ENCODE results near the gene NACC1. TPM values are rescaled to one million over a fixed set of nuclear protein-coding genes. Genes with fewer than 3 reads are reported as not detected.

Gene NACC1
- total RNA-seq, 1 experiment from 2014 or later: 80.9 TPM

DNA sequence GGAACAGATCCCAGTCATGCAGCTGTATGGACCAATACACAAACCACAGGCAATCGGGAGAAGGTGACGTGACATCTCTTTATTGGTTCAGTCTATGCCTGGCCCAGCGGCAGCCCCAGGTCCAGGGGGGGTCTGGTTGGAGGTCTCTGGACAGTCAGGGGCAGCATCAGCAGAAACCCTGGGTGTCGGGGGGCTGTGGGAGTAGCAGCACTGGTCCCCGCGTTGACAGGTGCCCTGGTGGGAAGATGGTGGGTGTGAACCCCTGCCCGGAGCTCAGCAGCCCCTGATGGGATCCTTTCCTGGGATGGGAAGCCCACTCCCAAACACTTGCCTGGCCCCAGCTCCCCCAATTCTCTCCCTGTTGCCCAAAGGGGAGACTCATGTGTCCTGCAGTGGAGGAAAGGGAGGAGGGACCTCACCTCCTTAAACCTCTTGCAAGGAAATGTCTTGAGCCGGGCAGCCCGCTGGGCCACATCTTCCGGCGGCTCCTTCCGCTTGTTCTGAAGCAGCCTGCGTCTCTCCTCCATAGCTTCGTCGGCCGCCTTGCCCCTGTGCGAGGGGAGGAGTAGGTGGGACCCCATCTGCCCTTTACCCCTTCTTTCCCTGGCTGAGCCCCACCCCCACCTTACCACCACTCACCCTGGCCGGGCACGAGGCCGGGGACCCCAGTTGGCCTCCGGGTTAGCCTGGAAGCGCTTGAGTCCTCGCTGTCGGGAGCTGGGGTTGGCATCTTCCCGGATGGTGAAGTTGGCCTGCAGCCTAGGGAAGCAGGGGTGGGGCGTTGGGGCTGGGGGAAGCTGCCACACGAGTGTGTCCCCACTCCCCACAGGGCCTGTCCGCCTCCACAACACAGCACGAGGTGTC is 13.0 kb upstream of the NACC1 start:
- CTCF ChIA-PET: interaction anchor here (0.7 kb wide), 1 partner anchor 234 kb away, joined by 5 read pairs; no protein-coding TSS in a partner anchor
- TF ChIP-seq, protein P1, sequence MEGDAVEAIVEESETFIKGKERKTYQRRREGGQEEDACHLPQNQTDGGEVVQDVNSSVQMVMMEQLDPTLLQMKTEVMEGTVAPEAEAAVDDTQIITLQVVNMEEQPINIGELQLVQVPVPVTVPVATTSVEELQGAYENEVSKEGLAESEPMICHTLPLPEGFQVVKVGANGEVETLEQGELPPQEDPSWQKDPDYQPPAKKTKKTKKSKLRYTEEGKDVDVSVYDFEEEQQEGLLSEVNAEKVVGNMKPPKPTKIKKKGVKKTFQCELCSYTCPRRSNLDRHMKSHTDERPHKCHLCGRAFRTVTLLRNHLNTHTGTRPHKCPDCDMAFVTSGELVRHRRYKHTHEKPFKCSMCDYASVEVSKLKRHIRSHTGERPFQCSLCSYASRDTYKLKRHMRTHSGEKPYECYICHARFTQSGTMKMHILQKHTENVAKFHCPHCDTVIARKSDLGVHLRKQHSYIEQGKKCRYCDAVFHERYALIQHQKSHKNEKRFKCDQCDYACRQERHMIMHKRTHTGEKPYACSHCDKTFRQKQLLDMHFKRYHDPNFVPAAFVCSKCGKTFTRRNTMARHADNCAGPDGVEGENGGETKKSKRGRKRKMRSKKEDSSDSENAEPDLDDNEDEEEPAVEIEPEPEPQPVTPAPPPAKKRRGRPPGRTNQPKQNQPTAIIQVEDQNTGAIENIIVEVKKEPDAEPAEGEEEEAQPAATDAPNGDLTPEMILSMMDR (IDR thresholded peaks at IDR 0.05; ENCODE audit: unreplicated experiment): no peak
- BruUV-seq (replicated peaks): TSS peak; percentile 26

DNA sequence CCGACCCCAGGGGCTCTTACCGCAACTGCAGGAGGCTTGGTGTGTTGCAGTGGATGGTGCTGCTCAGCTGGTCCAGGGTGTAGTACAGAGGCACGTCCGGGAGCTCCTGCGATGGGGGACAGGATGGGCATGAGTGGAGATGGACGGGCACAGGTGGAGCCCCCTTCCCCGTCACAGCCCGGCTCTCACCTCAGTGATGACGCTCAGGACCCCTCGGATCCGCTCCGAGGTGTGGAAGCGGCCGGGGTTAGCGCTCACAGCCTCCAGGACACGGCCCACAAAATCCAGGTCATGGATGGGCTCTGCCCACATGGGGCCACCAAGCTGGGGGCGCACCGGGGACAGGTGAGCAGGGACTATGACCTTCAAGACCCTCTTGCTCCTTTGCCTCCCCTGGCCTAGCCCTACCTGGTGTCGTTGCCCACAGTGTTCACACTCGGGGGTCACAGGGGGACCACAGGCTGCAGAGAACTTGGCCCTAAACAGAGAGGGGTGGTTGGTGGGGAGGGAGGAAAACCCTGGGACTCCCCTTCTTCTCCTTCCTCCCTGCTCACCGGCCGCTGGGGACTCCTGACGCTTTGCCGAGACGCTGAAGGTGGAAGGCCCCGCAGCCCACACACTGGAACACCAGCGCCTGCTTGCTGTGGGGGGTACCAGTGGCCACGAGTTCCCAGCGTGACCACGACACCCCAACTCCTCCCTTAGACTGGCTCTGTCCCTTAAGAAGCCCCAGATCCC is 8.5 kb upstream of the NACC1 start:
- CTCF ChIA-PET: interaction anchor here (0.6 kb wide), 1 partner anchor 26 kb away, joined by 3 read pairs; no protein-coding TSS in a partner anchor
- no peaks in the 10 kb centered on the region for H3K4me1 Mint-ChIP-seq (ENCODE audit: low read depth, unreplicated experiment)
- H3K4me3 Mint-ChIP-seq (ENCODE audit: low read depth, unreplicated experiment): no peak overlapping the region
- H3K9me3 Mint-ChIP-seq (ENCODE audit: low read depth, unreplicated experiment): no peaks in the 10 kb centered on the region
- peaks cover 30% of the 10 kb centered on the region for H3K36me3 Mint-ChIP-seq (ENCODE audit: insufficient read depth, unreplicated experiment)
- TF ChIP-seq, protein P1 (IDR thresholded peaks at IDR 0.05; ENCODE audit: unreplicated experiment): no peak
- no TSS peak for BruUV-seq (replicated peaks)
- no peaks in the 10 kb centered on the region for H3K27me3 Mint-ChIP-seq (ENCODE audit: unreplicated experiment)
- H3K27ac Mint-ChIP-seq (ENCODE audit: unreplicated experiment): no peak overlapping the region
- intact Hi-C loops (cut with micrococcal nuclease; ENCODE audit: unreplicated experiment): no loop called here
- no peak for DNase-seq

More for the DNA sequence above, 13.0 kb upstream of the NACC1 start:
- Mint-ChIP-seq H3K36me3 (ENCODE audit: insufficient read depth, unreplicated experiment) (peaks cover 20% of the 10 kb centered on the region), H3K27ac (ENCODE audit: unreplicated experiment) (no peak overlapping the region), H3K4me3 (ENCODE audit: low read depth, unreplicated experiment) (no peak overlapping the region), H3K9me3 (ENCODE audit: low read depth, unreplicated experiment) (no peaks in the 10 kb centered on the region), H3K4me1 (ENCODE audit: low read depth, unreplicated experiment) (no peaks in the 10 kb centered on the region), H3K27me3 (ENCODE audit: unreplicated experiment) (no peaks in the 10 kb centered on the region)
- intact Hi-C loops (cut with micrococcal nuclease; ENCODE audit: unreplicated experiment): loop anchor here (5.0 kb wide), 1 partner anchor 157 kb away; no protein-coding TSS in a partner anchor
- DNase-seq: no peak

DNA sequence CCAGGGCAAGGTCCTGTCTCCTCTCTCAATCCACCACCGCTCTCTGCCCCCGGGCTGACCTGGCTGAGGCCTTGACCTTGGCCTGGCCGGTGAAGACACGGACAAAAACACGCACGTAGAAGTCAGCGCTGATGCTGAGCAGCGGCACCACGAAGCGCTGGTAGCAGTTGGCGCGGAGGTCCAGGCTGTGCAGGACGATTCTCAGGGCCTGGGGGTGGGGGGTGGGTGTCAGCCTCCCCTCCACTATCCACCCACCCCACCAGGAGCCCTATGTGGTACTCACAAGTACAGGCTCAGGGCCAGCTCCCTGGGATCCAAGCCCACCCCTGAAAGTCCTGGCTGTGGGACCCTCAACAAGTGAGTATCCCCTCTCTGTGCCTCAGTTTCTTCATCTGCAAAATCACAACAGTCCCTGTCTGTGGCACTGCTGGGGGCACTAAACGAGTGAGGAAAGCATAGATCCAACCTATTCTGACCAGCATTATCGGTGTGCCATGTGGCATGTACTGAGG is 7.9 kb upstream of the NACC1 start:
- peaks cover under 1% of the 10 kb centered on the region for H3K4me1 Mint-ChIP-seq (ENCODE audit: low read depth, unreplicated experiment)
- intact Hi-C loops (cut with micrococcal nuclease; ENCODE audit: unreplicated experiment): no loop called here
- H3K27ac Mint-ChIP-seq (ENCODE audit: unreplicated experiment): no peak overlapping the region
- peaks cover 31% of the 10 kb centered on the region for H3K36me3 Mint-ChIP-seq (ENCODE audit: insufficient read depth, unreplicated experiment)
- H3K27me3 Mint-ChIP-seq (ENCODE audit: unreplicated experiment): no peaks in the 10 kb centered on the region
- H3K9me3 Mint-ChIP-seq (ENCODE audit: low read depth, unreplicated experiment): no peaks in the 10 kb centered on the region
- CTCF ChIA-PET: no interaction called here
- TF ChIP-seq, protein P1 (IDR thresholded peaks at IDR 0.05; ENCODE audit: unreplicated experiment): no peak
- no TSS peak for BruUV-seq (replicated peaks)
- H3K4me3 Mint-ChIP-seq (ENCODE audit: low read depth, unreplicated experiment): no peak overlapping the region
- no peak for DNase-seq

DNA sequence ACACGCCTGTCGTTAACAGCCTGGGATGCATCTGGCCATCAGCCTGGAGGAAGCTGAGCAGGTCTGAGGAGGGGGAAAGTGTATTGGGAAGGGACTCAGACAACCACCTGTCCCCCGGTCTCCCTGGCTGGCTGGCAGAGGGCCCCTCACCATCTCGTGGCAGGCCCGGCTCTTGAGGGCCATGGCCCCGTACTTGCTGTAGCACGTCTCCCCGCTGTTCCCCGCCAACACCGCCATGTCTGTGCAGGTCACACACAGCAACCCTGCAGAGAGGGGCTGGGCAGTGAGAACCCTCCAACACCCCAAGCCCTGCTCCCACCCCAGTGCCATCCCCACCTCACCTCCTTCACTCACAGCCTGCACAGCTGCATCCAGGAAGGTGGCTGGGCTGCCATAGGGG is 5.5 kb upstream of the NACC1 start:
- CTCF ChIA-PET: no interaction called here
- no peak overlapping the region for H3K4me3 Mint-ChIP-seq (ENCODE audit: low read depth, unreplicated experiment)

More for the DNA sequence above, 5.5 kb upstream of the NACC1 start:
- intact Hi-C loops (cut with micrococcal nuclease; ENCODE audit: unreplicated experiment): no loop called here
- Mint-ChIP-seq H3K9me3 (ENCODE audit: low read depth, unreplicated experiment) (no peaks in the 10 kb centered on the region), H3K27ac (ENCODE audit: unreplicated experiment) (no peak overlapping the region), H3K27me3 (ENCODE audit: unreplicated experiment) (no peaks in the 10 kb centered on the region), H3K36me3 (ENCODE audit: insufficient read depth, unreplicated experiment) (peaks cover 44% of the 10 kb centered on the region), H3K4me1 (ENCODE audit: low read depth, unreplicated experiment) (peaks cover 9% of the 10 kb centered on the region)
- BruUV-seq (replicated peaks): no TSS peak
- no peak for DNase-seq
- TF ChIP-seq, protein P1 (IDR thresholded peaks at IDR 0.05; ENCODE audit: unreplicated experiment): no peak

Measured in Calu3 (cell line).